Stomach (tissue), 4 donors: Measurements from ENCODE around the gene ALKBH7.

Source experiments
- CTCF ChIP-seq, 7 experiments: fragments of 450-650 bp in 4 of 7; fragments of 200-600 bp in 3 of 7; sonication (generic) in 3 of 7; IDR thresholded peaks; one replicate each; pipeline ENCODE4 v1.5.1; 2016 to 2019; ENCODE audit warnings: antibody characterized with exemption in 7 of 7, control low read depth in 2 of 7, mild to moderate bottlenecking in 1 of 7
- EP300 ChIP-seq: sonication (generic); formaldehyde crosslinking; IDR thresholded peaks from one replicate; pipeline ENCODE4 v1.6.1; 2017; ENCODE audit warnings: antibody characterized with exemption
- POLR2A ChIP-seq, 4 donors: fragments of 450-650 bp; IDR thresholded peaks; one replicate each; pipeline ENCODE4 v1.6.1; 2016; ENCODE audit warnings: antibody characterized with exemption in 4 of 4, control low read depth in 2 of 4, mild to moderate bottlenecking in 1 of 4, moderate library complexity in 1 of 4
- POLR2AphosphoS5 ChIP-seq, 3 donors: sonication (generic); formaldehyde crosslinking; IDR thresholded peaks; one replicate each; pipeline ENCODE4 v1.6.1; 2016; ENCODE audit warnings: antibody characterized with exemption in 3 of 3

DNA sequence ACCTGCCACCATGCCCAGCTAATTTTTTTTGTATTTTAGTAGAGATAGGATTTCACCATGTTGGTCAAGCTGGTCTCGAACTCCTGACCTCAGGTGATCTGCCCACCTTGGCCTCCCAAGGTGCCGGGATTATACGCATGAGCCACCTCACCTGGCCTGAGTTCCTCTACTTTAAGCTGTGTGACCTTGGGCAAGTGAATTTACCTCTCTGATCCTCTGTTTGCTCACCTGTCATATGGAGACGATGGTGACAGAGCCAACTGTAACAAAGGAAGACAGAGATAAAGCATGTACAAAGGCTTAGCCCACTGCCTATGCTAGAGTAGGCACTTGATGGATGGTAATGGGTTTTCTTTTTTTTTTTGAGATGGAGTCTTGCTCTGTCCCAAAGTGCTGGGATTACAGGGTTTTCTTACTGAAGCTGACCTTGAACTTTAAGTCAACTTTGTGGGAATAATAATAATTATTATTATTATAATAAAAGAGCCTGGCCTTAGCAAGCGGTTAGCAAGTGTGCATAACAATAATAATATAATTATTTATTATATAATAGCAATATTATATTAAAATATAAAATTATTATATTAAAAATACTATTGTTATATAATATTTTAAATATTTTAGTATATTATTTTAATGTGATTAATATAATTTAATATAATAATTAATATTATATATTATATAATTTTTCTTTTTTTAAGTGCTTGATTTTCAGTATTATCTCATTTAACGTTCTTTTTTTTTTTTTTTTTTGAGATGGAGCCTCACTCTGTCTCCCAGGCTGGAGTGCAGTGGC lies 37.9 kb upstream of the ALKBH7 start:
- no peak for TF ChIP-seq CTCF (IDR thresholded peaks at IDR 0.05)
- TF ChIP-seq POLR2AphosphoS5 (IDR thresholded peaks at IDR 0.05): no peak
- no peak for TF ChIP-seq POLR2A (IDR thresholded peaks at IDR 0.05)
- TF ChIP-seq EP300: no peak
